ENCODE data around the gene GRAP.
"Not testable (repeated sequence)": the region's sequence is repeated elsewhere in the genome, so short reads cannot be mapped to it uniquely, and the experiment has no call there.

Gene GRAP

DNA sequence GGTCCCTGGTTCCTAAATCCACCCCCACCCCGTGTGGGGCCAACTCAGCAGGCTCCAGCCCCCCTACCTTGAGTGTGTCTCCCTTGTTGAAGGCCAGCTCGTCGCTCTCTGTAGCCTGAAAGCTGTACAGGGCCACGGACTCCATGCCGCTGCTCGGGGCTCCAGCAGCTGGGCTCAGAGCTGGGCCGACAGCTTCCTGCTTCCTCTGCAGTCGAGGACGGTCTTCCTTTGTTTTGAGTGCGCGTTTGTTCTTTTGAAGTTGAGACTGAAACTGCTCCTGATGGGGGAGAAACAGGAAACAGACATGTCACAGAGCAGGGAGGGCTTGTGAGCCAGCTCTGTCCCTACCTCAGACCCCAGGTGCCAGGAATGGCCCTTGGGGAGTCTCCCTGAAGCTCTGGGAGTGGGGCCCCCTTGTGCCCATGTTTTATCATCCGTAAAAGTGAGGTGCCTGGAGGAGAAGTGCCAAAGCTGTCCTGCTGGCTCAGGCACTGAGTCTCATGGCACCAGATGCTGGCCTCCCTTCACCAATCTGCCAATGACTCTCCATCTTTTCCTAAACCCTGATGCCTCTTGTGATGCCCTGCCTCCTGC, at the start of gene GRAP:
Gene GRAP (minus strand): TSS at position 176 of the 594 bp plus-strand sequence. CDS start 31 bp downstream, at position 145.
- DNase-seq = not testable (repeated sequence)

DNA sequence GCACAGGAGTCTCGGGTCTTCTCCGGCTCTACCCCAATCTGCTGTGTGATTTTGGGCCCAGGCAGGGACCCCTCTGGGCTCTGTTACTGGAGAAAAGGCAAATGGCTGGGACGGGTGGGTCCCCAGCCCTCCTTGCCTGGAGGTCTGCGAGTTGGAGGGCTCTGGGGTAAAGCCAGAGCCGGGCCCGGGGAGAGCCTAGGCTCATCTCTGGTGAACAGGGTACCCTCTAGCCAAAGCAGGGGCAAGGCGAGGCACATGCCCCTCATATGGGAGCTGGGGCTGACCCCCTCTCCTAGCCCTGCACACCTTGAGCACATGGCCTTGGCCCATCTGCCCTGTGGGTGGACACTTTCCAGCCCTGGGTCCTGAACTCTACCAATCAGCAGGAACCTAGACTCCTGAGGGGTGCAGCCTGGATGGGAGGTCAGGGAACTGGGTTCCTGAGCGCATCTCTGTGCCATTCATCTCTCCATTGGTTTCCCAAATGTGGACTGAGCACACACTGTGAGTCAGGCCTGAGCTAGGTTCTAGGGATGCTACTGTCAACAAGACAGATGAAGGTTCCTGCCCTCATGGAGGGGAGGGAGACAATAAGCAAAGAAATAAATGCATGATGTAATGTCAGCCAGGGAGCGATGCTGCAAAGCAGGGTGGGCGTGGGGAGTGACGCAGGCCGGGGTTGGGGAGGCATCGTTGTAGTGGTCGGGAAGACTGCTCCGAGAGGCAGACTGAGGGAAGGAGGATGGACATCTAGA, 47.1 kb upstream of the GRAP start:
- not testable (repeated sequence) for DNase-seq

DNA sequence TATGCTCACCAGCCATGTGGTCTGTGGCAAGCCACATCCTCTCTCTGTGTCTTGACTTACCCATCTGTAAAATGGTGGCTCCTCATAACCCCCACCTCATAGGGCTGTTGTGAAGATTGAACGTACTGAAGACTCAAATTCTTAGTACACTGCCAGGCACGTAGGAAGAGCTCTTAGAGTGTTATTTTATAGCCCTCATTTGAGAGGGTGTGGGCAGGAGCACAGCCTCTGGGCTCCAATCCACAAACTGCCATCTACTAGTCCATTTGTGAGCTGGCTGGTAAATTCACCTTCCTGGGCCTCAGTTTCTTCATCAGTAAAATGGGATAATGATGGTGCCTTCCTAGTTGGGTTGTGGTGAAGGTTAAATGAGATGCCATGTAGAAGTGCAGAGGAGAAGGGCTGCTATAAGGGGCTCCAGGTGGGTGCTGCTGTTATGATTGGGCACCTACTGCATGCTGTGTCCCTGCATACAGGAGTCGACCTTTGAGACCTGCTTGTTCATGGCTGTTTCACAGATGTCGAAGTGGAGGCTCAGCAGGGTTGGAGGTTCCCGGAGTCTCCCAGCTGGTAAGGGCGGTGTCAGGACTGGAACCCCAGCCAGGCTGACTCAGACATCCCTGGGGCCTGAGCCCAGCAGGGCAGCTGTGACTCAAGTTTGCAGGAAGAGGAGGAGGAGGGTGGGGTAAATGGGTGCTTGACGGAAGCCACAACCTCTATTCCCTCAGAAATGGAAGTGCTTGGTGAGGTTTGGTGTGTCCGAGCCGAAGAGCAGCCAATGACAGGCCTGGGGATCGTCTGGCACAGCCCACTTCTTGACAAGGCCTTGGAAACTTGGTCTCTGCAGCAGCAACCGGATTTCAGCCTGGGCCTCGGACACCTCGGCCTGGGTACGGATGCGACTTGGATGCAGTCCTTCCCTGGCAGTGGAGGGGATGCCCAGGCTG, 46.3 kb upstream of the GRAP start:
- DNase-seq = not testable (repeated sequence)

DNA sequence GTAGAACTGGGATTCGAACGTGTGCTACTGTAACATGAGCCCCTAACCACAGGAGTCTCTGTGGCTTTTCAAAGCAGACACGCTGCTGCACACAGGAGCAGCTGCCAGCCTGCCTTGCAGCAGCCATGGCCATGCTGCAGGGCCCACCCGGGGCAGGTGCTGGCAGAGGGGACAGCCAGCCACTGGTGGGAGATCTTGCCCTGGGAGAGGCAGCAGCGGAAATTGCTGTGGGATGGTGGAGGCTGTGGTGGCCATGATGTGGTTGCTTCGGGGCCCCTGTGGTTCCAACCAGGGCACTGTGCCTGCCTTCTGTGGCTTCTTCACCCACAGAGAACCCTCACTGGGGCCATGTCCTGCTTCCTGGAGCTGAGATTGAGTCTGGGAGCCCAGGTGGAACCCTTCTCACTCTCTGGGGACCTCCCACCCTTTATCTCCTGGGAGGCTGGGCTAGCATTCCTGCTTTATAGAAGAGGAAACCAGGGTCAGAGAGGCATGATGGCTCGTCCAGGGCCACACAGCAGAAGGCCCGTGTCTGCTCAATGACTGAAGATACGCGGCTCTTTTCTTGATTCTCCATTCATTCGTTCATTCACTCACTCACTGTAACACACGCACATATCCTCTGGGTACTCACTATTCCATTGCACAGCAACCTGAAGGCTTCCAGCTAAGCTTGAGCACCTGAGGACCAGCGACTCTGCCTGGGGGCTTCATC, 43.5 kb upstream of the GRAP start:
- DNase-seq = not testable (repeated sequence)

DNA sequence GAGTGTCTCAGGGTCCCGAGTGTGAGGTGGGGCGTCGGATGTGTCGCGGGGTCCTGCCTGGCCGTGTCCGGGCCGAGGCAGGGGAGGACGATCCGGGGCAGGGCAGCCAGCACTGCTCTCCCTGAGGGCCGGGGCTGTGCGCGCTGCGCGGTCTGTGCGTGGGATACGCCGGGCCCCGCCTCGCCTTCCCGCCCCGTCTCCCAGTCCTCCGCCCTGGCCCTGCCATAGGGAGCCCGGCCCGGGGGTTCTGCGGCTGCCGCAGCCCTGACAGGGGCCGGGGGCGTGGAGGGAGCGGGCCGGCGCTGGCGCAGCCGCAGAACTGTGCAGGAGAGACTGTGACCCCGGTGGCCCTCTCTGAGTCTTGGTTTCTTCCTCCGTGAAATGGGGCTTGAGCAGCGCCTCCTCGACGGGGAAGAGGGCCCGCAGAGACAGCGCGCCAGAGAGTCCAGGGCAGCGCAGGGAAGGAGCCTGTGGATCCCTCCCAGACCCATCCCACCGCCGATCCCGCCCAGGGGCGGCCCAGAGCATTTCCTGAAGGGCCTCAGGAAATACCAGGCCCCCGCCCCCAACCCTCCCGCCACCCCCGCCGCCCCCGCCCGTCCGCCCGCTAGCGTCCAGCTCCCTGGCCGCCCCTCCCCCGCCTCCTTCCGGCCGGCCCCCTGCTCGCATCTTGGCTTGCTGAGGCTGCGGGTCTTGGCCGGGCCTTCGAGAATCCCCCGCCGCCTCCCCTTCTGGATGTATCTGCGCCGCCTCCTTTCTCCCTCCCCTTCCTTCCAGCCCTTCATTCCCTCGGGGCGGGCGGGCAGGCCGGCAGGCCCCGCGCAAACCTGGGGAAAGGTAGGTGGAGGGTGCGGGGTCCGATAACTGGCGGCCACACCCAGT, 42.3 kb upstream of the GRAP start:
- DNase-seq = not testable (repeated sequence)

DNA sequence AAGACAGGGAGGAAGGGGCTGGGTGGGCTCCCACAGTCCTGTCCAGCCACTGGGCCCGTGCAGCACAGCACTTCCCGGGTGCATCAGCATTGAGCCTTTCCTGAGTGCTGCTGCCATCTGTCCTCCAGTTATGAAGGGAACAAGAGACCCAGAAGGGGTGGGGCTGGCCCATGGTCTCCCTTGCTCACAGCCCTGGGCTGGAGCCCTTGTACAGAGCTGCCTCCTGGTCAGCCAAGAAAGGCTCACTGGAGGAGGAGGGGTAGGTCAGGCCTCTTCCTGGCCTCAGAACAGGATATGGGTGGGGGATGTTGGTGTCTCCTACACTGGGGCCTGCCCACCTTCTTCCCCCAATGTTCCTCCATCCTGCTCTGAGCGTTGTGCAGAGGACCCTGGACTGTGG, 30.6 kb upstream of the GRAP start:
- DNase-seq = not testable (repeated sequence)

DNA sequence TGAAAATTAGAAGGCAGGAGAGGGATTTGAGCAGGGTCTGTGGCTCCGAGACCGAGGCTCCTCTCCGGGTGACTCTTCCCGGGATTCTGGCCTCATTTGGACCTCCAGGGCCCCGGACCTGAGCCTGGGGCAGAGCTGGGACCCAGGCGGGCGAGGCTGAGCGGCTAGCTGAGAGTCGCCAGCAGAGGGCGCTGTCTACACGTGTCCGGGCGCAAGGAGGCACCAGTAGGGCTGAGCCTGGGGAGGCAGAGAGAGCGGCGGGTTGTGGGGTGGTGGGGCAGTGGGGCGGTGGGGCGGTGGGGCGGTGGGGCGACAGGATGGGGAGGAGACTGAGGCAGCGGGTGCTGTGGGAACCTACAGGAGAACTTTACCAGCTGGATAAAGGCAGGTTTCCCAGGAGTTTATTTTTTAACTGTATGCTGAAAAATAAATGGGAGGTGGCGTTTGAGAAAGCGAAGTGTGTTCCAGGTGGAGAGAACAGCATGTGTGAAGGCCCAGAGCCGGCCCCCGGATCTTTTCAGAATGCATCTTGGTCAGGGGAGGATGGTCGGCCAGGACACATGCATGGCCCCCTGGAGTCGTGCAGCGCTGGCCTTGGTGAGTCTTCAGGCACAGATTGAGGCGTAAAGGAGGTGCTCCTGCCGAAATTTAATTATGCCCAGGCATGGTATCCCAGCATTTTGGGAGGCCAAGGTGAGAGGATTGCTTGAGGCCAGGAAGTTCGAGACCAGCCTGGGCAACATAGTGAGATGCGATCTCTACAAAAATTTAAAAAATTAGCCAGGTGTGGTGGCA, 29.8 kb upstream of the GRAP start:
- DNase-seq = not testable (repeated sequence)

DNA sequence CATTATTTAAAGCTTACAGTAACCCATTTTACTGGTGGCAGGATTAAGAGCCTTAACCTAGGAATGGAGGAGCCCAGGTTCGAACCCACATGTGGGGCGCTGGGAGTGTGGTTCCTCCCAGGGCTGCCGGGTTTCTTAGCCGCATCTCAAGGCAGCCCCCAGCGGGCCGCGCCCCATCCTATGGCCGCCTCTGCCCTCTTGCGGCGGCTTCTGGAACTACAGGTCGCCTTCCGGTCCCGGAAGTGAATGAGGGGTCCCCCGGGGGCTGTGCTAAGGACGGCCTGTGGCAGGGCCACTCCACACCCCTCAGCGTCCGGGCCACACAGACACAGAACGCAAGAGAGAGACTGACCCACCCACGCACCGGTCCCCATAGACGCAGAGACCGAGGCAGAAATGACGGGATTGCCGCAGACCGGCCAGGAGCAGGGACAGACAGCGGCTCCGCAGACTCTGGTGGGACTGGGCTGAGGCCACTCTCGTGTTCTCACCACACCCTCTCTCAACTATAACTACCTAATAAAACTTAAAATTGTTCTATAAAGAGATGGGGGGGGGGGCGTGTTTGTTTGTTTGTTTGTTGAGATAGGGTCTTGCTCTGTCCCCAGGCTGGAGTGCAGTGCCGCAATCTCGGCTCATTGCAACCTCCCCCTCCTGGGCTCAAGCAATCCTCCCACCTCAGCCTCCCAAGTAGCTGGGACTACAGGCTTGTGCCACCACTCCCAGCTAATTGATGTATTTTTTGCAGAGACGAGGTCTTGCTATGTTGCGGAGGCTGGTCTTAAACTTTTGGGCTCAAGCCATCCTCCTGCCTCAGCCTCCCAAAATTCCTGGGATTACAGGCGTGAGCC, 23.8 kb upstream of the GRAP start:
- not testable (repeated sequence) for DNase-seq

DNA sequence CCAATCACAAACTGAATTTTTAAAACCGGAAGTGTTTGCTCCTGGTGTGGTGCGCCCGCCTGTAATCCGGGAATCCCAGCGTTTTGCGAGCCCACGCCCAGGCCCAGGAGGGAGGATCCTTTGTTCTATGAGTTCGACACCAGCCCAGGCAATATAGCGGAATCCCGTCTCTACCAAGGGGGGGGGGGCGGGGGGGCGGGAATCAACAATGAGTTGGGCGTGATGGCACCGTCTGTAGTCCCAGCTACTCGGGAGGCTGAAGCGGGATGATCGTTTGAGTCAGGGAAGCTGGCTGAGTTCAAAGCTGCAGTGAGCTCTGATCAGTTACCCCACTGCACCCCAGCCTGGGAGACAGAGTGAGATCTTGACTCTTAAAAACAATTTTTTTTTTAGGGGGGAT, 17.6 kb upstream of the GRAP start:
- not testable (repeated sequence) for DNase-seq

DNA sequence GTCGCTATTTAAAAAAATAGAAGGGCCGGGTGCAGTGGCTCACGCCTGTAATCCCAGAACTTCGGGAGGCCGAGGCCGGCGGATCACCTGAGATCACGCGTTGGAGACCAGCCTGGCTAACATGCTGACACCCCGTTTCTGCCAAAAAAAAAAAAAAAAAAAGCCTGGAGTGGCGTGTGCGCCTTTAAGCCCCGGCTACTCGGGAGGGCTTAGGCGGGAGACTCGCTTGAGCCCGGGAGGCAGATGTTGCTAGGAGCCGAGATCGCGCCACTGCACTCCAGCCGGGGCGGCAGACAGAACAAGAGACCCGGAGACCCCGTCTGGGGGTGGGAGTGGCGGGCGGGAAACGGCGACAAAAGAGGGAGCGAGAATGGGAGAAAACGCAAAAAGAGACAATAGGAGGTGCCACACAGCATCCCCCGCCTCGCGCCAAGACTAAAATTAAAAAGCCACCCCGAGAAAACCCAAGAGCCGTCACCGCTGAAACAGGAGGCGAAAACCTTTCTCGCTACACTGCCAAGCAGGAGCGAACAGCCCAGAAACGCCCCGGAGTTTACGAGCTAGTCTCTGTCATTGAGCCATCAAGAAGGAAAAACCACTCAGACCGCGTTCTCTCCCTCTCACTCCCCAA, 16.7 kb upstream of the GRAP start:
- not testable (repeated sequence) for DNase-seq

DNA sequence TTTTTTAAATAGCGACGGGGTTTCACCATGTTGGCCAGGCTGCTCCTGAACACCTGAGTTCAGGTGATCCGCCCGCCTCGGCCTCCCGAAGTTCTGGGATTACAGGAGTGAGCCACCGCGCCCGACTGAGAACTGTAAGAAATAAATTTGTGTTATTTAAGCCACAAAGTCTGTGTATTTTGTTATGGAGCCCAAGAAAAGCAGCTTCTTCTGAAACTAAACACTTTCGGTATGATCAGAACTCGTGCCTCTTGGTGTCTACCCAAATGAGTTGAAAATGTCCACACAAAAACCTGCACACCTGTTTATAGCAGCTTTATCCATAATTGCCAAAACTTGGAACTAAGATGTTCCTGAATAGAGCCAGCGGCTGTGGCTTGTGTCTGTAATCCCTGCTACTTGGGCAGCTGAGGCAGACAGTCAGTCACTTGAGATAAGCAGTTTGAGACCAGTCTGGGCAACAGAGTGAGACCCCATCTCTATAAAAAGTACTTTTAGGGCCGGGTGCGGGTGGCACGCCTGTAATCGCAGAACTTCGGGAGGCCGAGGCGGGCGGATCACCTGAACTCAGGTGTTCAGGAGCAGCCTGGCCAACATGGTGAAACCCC, 16.1 kb upstream of the GRAP start:
- DNase-seq = not testable (repeated sequence)

DNA sequence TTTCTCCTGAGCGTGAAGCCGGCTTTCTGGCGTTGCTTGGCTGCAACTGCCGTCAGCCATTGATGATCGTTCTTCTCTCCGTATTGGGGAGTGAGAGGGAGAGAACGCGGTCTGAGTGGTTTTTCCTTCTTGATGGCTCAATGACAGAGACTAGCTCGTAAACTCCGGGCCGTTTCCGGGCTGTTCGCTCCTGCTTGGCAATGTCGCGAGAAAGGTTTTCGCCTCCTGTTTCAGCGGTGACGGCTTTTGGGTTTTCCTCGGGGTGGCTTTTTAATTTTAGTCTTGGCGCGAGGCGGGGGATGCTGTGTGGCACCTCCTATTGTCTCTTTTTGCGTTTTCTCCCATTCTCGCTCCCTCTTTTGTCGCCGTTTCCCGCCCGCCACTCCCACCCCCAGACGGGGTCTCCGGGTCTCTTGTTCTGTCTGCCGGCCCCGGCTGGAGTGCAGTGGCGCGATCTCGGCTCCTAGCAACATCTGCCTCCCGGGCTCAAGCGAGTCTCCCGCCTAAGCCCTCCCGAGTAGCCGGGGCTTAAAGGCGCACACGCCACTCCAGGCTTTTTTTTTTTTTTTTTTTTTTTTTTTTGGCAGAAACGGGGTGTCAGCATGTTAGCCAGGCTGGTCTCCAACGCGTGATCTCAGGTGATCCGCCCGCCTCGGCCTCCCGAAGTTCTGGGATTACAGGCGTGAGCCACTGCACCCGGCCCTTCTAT, 15.4 kb upstream of the GRAP start:
- not testable (repeated sequence) for DNase-seq

DNA sequence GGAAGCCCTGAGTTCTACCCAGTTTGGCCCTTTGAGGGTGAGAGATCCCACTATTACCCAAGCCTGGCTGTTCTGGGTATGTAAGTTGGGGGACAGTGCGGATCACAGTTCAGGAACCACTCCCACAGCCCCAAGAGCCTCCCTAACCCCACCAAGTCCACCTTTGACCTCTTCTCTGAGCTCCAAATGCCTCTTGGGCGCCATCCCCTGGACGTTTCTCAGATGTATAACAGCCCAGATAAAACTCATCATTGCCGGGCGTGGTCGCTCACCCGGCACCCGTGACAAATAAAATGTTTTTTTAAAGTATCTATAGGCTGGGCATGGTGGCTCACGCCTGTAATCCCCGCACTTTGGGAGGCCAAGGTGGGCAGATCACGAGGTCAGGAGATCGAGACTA, 8.7 kb upstream of the GRAP start:
- DNase-seq = not testable (repeated sequence)

DNA sequence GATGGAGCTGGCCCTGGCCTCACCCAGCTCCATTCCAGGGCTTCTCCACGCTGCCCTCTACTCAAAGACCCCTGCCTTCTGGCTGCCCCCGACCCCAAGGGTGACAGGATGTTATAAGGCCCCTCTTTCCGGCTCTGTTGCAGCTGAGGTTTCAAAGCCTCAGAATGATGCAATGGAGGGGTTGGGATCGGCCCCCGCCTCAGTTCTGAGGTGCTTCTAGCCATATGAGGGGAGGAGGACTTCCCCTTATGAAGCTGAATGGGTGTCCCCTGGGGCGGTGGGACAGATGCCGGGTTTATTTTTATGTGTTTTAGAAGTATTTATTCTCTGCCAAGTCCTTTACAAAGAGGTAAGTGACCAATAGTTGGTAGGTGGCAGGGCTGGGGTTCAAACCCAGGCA, 2.1 kb upstream of the GRAP start:
- not testable (repeated sequence) for DNase-seq

DNA sequence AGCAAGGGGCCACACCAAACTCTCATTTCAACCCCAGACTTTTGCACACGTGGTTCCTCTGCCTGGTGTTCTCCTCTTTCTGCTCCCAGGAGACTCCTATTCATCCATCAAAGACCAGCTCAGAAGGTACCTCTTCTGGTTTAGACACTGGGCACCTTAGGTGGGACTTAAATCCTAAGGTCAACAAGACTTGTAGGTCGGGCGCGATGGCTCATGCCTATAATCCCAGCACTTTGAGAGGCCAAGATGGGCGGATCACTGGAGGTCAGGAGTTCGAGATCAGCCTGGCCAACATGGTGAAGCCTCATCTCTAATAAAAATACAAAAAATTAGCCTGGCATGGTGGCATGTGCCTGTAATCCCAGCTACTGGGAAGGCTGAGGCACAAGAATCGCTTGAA, 753 bp upstream of the GRAP start:
- not testable (repeated sequence) for DNase-seq

DNA sequence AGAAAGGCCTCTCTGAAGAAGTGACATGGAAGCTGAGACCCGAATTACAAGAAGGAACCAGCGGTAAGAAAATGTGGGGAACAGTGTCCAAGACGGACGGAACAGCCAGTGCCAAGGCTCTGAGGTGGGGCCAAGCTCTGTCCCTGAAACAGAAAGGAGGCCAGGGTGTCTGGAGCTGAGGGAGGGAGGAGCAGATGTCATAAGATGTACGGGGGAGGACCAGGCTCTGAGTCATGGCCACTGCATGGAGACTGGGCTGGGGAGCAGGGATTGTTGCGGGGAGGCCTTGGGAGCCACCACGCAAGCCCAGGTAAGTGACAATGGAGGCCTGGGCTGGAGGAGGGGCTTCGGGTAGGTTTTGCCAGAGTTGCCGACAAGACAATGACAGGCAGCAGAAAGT, 2.1 kb downstream of the GRAP start:
- not testable (repeated sequence) for DNase-seq

DNA sequence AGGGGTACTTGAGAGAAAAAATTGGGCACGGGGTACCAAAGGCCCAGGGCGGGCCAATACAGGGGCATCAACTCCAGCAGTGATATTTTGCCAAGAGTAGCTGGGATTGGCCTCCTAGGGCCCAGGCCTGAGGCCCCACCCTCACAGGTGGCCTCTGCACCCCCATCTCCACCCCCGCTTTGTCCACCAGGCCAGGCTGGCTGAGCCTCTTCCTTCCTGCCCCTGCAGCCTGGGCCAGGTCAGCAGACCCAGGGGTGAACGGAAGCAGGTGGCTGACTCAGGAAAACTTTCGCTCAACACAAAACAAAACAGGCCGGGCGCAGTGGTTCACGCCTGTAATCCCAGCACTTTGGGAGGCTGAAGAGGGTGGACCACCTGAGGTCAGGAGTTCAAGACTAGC, 3.7 kb downstream of the GRAP start:
- DNase-seq = not testable (repeated sequence)

DNA sequence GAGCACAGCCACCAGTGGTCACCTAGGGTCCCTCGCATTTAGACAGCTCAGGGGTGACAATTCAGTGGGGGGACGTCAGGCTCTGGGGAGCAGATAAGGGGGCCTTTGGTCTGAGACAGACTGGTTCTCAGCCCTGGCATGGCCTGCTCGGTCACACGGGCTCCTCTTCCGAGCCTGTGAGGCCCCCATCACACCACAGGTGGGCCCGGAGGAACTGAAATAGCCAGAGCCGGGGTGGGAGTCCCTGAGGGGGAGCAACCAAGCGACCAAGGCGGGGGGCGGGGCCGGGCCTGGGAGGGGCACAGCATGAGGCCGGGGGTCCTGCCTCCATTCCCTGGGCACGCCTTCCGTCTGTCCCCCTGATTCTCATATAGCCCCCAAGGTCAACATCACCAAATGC, 4.4 kb downstream of the GRAP start:
- not testable (repeated sequence) for DNase-seq
